Neural cell (in vitro differentiated cells): ENCODE results near the gene SOCS3.

Source experiments
- CTCF ChIP-seq: fragments of 450-650 bp; IDR thresholded peaks from 2 replicates; pipeline ENCODE4 v1.5.1; 2014; ENCODE audit warnings: antibody characterized with exemption, mild to moderate bottlenecking, moderate library complexity; ENCODE audit not compliant: poor library complexity, severe bottlenecking
- EP300 ChIP-seq: fragments of 450-650 bp; conservative IDR thresholded peaks from 2 replicates; pipeline ENCODE4 v1.6.1; 2014; ENCODE audit warnings: antibody characterized with exemption, mild to moderate bottlenecking, moderate library complexity; ENCODE audit not compliant: poor library complexity, severe bottlenecking
- EZH2 ChIP-seq: fragments of 200-600, 300-800 bp; shearing (Covaris generic), sonication (generic); IDR thresholded peaks from 2 replicates; pipeline ENCODE4 v1.6.1; 2014; ENCODE audit warnings: antibody characterized with exemption, low read length, borderline replicate concordance, mild to moderate bottlenecking; ENCODE audit not compliant: insufficient read depth, poor library complexity, severe bottlenecking
- POLR2AphosphoS5 ChIP-seq: IDR thresholded peaks from 2 replicates; pipeline ENCODE4 v1.6.1; 2012
- RAD21 ChIP-seq: fragments of 450-650 bp; conservative IDR thresholded peaks from 2 replicates; pipeline ENCODE4 v1.6.1; 2014; ENCODE audit warnings: antibody characterized with exemption, mild to moderate bottlenecking, moderate library complexity
- REST ChIP-seq: IDR thresholded peaks from 2 replicates; pipeline ENCODE4 v1.6.1; 2012; ENCODE audit warnings: borderline replicate concordance
- SMC3 ChIP-seq: fragments of 450-650 bp; conservative IDR thresholded peaks from 2 replicates; pipeline ENCODE4 v1.6.1; 2014; ENCODE audit warnings: antibody characterized with exemption, mild to moderate bottlenecking, moderate library complexity; ENCODE audit not compliant: poor library complexity
- TAF1 ChIP-seq: IDR thresholded peaks from 2 replicates; pipeline ENCODE4 v1.6.1; 2012; ENCODE audit warnings: low read depth

- TF ChIP-seq CTCF (no peak), POLR2AphosphoS5 (no peak), RAD21 (no peak), SMC3 (no peak), EZH2 (no peak), TAF1 (no peak), REST (no peak), EP300 (no peak)
These were observed 1.4 kb upstream of the SOCS3 start for GRCh38 chr17:78361225-78361701.
